HEK293T (cell line): ENCODE data around the gene SETD5.

Experiments used
- ELF4 ChIP-seq: fragments of 450-650 bp; IDR thresholded peaks from 2 replicates; pipeline ENCODE4 v1.6.1; 2017; ENCODE audit warnings: antibody characterized with exemption
- NFRKB ChIP-seq: fragments of 450-650 bp; IDR thresholded peaks from 2 replicates; pipeline ENCODE4 v1.6.1; 2016; ENCODE audit warnings: mild to moderate bottlenecking, moderate library complexity
- TARDBP ChIP-seq: fragments of 450-650 bp; IDR thresholded peaks from 2 replicates; pipeline ENCODE4 v1.6.1; 2016
- ZNF384 ChIP-seq: fragments of 450-650 bp; IDR thresholded peaks from 2 replicates; pipeline ENCODE4 v1.6.1; 2016

GRCh38 chr3:9496893-9497292 lies 99.5 kb downstream of the SETD5 start:
- TF ChIP-seq NFRKB (no peak), ELF4 (no peak), TARDBP (no peak), ZNF384 (no peak)
